GM12872 (cell line): ENCODE measurements around the gene NARS2.

ENCODE experiments used
- TF ChIP-seq, protein P1 (sequence below): IDR thresholded peaks from 3 replicates; pipeline ENCODE4 v1.5.1; 2011; ENCODE audit warnings: low read depth, mild to moderate bottlenecking, low read length, moderate library complexity; ENCODE audit not compliant: insufficient read depth

The NARS2 gene

GRCh38 chr11:78583889-78584288 is 9.2 kb upstream of the NARS2 start:
- TF ChIP-seq, protein P1, sequence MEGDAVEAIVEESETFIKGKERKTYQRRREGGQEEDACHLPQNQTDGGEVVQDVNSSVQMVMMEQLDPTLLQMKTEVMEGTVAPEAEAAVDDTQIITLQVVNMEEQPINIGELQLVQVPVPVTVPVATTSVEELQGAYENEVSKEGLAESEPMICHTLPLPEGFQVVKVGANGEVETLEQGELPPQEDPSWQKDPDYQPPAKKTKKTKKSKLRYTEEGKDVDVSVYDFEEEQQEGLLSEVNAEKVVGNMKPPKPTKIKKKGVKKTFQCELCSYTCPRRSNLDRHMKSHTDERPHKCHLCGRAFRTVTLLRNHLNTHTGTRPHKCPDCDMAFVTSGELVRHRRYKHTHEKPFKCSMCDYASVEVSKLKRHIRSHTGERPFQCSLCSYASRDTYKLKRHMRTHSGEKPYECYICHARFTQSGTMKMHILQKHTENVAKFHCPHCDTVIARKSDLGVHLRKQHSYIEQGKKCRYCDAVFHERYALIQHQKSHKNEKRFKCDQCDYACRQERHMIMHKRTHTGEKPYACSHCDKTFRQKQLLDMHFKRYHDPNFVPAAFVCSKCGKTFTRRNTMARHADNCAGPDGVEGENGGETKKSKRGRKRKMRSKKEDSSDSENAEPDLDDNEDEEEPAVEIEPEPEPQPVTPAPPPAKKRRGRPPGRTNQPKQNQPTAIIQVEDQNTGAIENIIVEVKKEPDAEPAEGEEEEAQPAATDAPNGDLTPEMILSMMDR: no peak

DNA sequence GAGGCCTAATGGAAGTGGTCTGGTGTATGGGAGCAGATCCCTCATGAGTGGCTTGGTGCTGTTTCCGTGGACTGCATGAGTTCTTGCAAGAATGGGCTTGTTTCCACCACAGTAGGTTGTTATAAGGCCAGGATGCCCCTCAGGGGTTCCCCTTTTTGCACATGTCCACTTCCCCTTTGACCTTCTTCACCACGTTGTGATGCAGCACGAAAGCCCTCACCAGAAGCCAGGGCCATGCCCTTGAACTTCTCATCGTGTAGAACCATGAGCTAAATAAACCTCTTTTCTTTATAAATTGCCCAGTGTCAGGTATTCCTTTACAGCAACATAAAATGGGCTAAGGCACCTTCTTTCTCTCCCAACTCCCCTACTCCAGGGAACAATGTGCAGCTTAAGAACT is 2.8 kb upstream of the NARS2 start:
- TF ChIP-seq, protein P1: no peak

GRCh38 chr11:78576549-78577097 is 2.0 kb upstream of the NARS2 start:
- TF ChIP-seq, protein P1: no peak

DNA sequence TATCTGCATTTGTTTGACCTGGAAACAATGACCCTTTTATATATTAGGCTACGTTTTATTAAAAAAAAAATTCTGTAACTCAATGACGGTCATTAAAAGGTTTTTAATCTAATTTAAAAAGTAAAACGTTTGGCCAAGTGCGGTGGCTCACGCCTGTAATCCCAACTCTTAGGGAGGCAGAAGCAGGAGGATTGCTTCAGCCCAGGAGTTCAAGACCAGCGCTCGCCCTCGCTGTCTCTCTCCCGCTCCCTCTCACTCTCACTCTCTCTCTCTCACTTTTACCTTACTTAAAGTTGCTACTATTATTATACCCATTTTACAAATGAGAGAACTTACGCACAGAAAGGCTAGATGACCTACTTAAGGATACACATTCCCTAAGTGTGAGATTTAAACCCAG is 814 bp upstream of the NARS2 start:
- TF ChIP-seq, protein P1: no peak

DNA sequence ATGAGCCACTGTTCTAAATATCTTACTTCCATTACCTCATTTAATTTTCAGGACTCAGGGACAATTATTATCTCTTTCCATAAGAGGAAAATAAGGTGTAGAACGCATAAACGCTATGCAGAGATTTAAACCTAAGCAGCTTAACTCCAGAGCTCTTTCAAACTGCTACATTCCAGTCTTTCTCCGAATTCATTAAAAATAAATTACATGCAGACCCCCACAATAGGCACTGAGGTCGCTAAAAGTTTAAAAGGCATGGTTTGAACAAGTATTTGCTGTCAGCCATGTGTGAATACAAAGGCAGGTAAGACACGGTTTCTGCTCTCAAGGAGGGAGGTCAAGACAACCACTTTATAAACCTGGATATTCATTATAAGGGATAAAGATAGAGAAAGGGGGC is 983 bp downstream of the NARS2 start:
- TF ChIP-seq, protein P1: no peak

DNA sequence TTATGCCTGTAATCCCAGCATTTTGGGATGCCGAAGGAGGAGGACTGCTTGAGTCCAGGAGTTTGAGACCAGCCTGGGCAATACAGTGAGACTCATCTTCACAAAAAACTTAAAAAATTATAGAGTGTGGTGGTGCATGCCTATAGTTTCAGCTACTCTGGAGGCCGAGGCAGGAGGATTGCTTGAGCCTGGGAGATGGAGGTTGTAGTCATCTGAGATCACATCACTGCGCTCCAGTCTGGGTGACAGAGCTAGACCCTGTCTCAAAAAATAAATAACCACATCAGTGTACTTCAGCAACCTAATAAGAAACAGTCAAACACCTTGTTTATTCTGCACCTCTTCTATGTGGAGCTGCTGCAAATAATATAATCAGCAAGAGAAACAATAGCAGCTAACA is 1.4 kb downstream of the NARS2 start:
- TF ChIP-seq, protein P1: no peak

- TF ChIP-seq, protein P1: no peak
These were observed 2.3 kb downstream of the NARS2 start for GRCh38 chr11:78572394-78572793.
